ENCODE data around the gene TMEM45A. TPM values are rescaled to one million over a fixed set of nuclear protein-coding genes. Genes with fewer than 3 reads are reported as not detected.

The TMEM45A gene
- total and polyA plus RNA-seq, 2 donors (not counting 3 experiments of a cell fraction or from before 2014, with no cell fraction given), result 5.6 to 8.6 TPM

GRCh38 chr3:100521439-100521845, 29.0 kb downstream of the TMEM45A start:
- Histone ChIP-seq H3K9me1 (replicated peaks; ENCODE audit: control insufficient read depth, extremely low read depth, insufficient read depth, low read length) (no peaks in the 10 kb centered on the region), H3K36me3 (ENCODE audit: control insufficient read depth in 2 of 2, extremely low read depth in 1 of 2, insufficient read depth in 2 of 2, low read length in 2 of 2) (no peaks in the 10 kb centered on the region), H3K9me3 (replicated peaks; ENCODE audit: control insufficient read depth, insufficient read depth, low read length) (no peaks in the 10 kb centered on the region), H2AFZ (ENCODE audit: low read depth, low read length) (no peak overlapping the region), H3K4me2 (ENCODE audit: insufficient read depth, low read length) (no peak overlapping the region), H3K27ac (ENCODE audit: insufficient read depth, low read depth, low read length) (no peak overlapping the region), H3K9ac (replicated peaks; ENCODE audit: extremely low read depth, insufficient read depth, low read length) (no peak overlapping the region), H4K20me1 (replicated peaks; ENCODE audit: control insufficient read depth, extremely low read depth, insufficient read depth, low read length) (no peaks in the 10 kb centered on the region), H3K4me3 (replicated peaks in 1 of 3; ENCODE audit: insufficient read depth in 1 of 3, low read depth in 1 of 3, low read length in 3 of 3) (no peak overlapping the region), H3K4me1 (ENCODE audit: control insufficient read depth, extremely low read depth, insufficient read depth, low read length) (no peaks in the 10 kb centered on the region), H3K79me2 (ENCODE audit: control insufficient read depth, insufficient read depth, low read length) (no peaks in the 10 kb centered on the region), H3K27me3 (ENCODE audit: control insufficient read depth in 2 of 2, insufficient read depth in 2 of 2, low read length in 2 of 2) (peaks cover 0 to 2% of the 10 kb centered on the region in 2 experiments)
- ChIA-PET POLR2A (no interaction called here), CTCF (interaction anchor here (1.2 kb wide), 1 partner anchor 12 kb away, joined by 3 read pairs; no protein-coding TSS in a partner anchor)
- FAIRE-seq (no peak), DNase-seq (ENCODE audit: low read depth, low spot score) (no peak)
- no TSS peak for BruUV-seq (replicated peaks)
- intact Hi-C loops (cut with micrococcal nuclease) (no loop called here), dilution Hi-C loops (cut with MboI; ENCODE audit: extremely low pct_ligation_motif_present, low sequenced_read_pairs) (no loop called here)
- TF ChIP-seq CTCF (IDR thresholded peaks at IDR 0.05; ENCODE audit: extremely low read depth in 1 of 2, insufficient read depth in 1 of 2, low read depth in 1 of 2, low read length in 2 of 2), result no peak
- no peak for TF ChIP-seq POLR2A (IDR thresholded peaks at IDR 0.05; ENCODE audit: low read depth, low read length)
- no peak for TF ChIP-seq FOS (IDR thresholded peaks at IDR 0.05; ENCODE audit: borderline replicate concordance, insufficient read depth, low read length)
- TF ChIP-seq JUN (IDR thresholded peaks at IDR 0.05; ENCODE audit: borderline replicate concordance, insufficient read depth, insufficient read length, low read depth), result no peak
- no peak for TF ChIP-seq EZH2 (IDR thresholded peaks at IDR 0.05; ENCODE audit: borderline replicate concordance, low read depth, low read length, severe bottlenecking)
- TF ChIP-seq GATA2 (IDR thresholded peaks at IDR 0.05; ENCODE audit: insufficient read depth, insufficient read length, low read depth, low read length), result no peak

DNA sequence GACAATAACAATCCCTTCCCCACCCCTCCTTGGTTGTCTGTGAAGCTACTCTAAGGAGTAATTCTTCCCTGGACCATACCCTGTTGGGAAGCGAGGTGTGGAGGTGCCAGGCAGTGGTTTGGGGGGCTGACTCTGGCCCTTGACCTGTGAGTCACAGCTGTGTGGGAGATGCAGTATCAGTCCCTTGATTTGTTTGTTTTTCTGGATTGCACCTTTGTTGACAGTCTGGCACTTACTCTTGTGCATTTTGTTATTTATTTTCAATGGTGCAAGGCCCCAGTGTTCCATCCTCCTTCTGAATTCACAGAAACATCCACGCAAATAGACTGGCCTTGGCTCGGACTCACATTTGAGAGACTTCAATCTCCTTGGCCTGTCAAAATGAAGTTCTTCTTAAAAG, 29.7 kb downstream of the TMEM45A start:
- H3K27me3 ChIP-seq (ENCODE audit: control insufficient read depth in 2 of 2, insufficient read depth in 2 of 2, low read length in 2 of 2), result peaks cover 0 to 2% of the 10 kb centered on the region in 2 experiments
- no peaks in the 10 kb centered on the region for H3K9me1 ChIP-seq (replicated peaks; ENCODE audit: control insufficient read depth, extremely low read depth, insufficient read depth, low read length)
- ChIA-PET POLR2A (no interaction called here), CTCF (no interaction called here)
- no peak for TF ChIP-seq EZH2 (IDR thresholded peaks at IDR 0.05; ENCODE audit: borderline replicate concordance, low read depth, low read length, severe bottlenecking)
- no peak for TF ChIP-seq POLR2AphosphoS5 (IDR thresholded peaks at IDR 0.05; ENCODE audit: insufficient read depth, low read depth, low read length)
- TF ChIP-seq FOS (IDR thresholded peaks at IDR 0.05; ENCODE audit: borderline replicate concordance, insufficient read depth, low read length), result no peak
- TF ChIP-seq JUN (IDR thresholded peaks at IDR 0.05; ENCODE audit: borderline replicate concordance, insufficient read depth, insufficient read length, low read depth), result no peak
- TF ChIP-seq, protein P1, sequence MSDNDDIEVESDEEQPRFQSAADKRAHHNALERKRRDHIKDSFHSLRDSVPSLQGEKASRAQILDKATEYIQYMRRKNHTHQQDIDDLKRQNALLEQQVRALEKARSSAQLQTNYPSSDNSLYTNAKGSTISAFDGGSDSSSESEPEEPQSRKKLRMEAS (IDR thresholded peaks at IDR 0.05; ENCODE audit: insufficient read depth, insufficient read length), result no peak
- no peak for TF ChIP-seq CTCF (IDR thresholded peaks at IDR 0.05; ENCODE audit: extremely low read depth in 1 of 2, insufficient read depth in 1 of 2, low read depth in 1 of 2, low read length in 2 of 2)
- no peak for TF ChIP-seq MYC (IDR thresholded peaks at IDR 0.05; ENCODE audit: low read depth, low read length)
- no peak for TF ChIP-seq GATA2 (IDR thresholded peaks at IDR 0.05; ENCODE audit: insufficient read depth, insufficient read length, low read depth, low read length)
- TF ChIP-seq POLR2A (IDR thresholded peaks at IDR 0.05; ENCODE audit: low read depth, low read length), result no peak
- intact Hi-C loops (cut with micrococcal nuclease) (no loop called here), dilution Hi-C loops (cut with MboI; ENCODE audit: extremely low pct_ligation_motif_present, low sequenced_read_pairs) (no loop called here)
- no peaks in the 10 kb centered on the region for H4K20me1 ChIP-seq (replicated peaks; ENCODE audit: control insufficient read depth, extremely low read depth, insufficient read depth, low read length)
- H3K4me2 ChIP-seq (ENCODE audit: insufficient read depth, low read length), result no peak overlapping the region
- FAIRE-seq (no peak), DNase-seq (ENCODE audit: low read depth, low spot score) (no peak)
- BruUV-seq (replicated peaks), result no TSS peak
- H3K9ac ChIP-seq (replicated peaks; ENCODE audit: extremely low read depth, insufficient read depth, low read length), result no peak overlapping the region
- H3K4me1 ChIP-seq (ENCODE audit: control insufficient read depth, extremely low read depth, insufficient read depth, low read length), result no peaks in the 10 kb centered on the region
- no peak overlapping the region for H2AFZ ChIP-seq (ENCODE audit: low read depth, low read length)
- H3K9me3 ChIP-seq (replicated peaks; ENCODE audit: control insufficient read depth, insufficient read depth, low read length), result no peaks in the 10 kb centered on the region
- no peaks in the 10 kb centered on the region for H3K79me2 ChIP-seq (ENCODE audit: control insufficient read depth, insufficient read depth, low read length)
- no peak overlapping the region for H3K4me3 ChIP-seq (replicated peaks in 1 of 3; ENCODE audit: insufficient read depth in 1 of 3, low read depth in 1 of 3, low read length in 3 of 3)
- no peaks in the 10 kb centered on the region for H3K36me3 ChIP-seq (ENCODE audit: control insufficient read depth in 2 of 2, extremely low read depth in 1 of 2, insufficient read depth in 2 of 2, low read length in 2 of 2)
- H3K27ac ChIP-seq (ENCODE audit: insufficient read depth, low read depth, low read length), result no peak overlapping the region
